NCI-H128 (cell line): ENCODE results near the gene COX5A.
"Not testable (repeated sequence)": the region's sequence is repeated elsewhere in the genome, so short reads cannot be mapped to it uniquely, and the experiment has no call there.

Experiments used
- DNase-seq: peaks from one replicate; lab custom pipeline; 2025; ENCODE audit not compliant: unreplicated experiment; lab: John Stamatoyannopoulos, UW

COX5A gene

GRCh38 chr15:74902295-74903075 is 35.4 kb downstream of the COX5A start:
- no peak for DNase-seq

- DNase-seq, result peak; percentile 3
Measured at GRCh38 chr15:74901612-74902063, 36.2 kb downstream of the COX5A start.

GRCh38 chr15:74897300-74897701 is 40.6 kb downstream of the COX5A start:
- no peak for DNase-seq

GRCh38 chr15:74896316-74896715 is 41.6 kb downstream of the COX5A start:
- no peak for DNase-seq

GRCh38 chr15:74895830-74896229 is 42.0 kb downstream of the COX5A start:
- no peak for DNase-seq

GRCh38 chr15:74894383-74894782 is 43.5 kb downstream of the COX5A start:
- DNase-seq, result not testable (repeated sequence)

GRCh38 chr15:74893627-74894026 is 44.2 kb downstream of the COX5A start:
- DNase-seq, result no peak

- no peak for DNase-seq
Measured at GRCh38 chr15:74892931-74893330, 44.9 kb downstream of the COX5A start.

GRCh38 chr15:74892313-74892712 is 45.6 kb downstream of the COX5A start:
- DNase-seq, result no peak

- DNase-seq, result no peak
Measured at GRCh38 chr15:74891469-74891868, 46.4 kb downstream of the COX5A start.

GRCh38 chr15:74890665-74890960 is 47.3 kb downstream of the COX5A start:
- no peak for DNase-seq

GRCh38 chr15:74889883-74890664 is 47.8 kb downstream of the COX5A start, which contains the start of gene MPI:
TSS of gene MPI (plus strand) at chr15:74890042. CDS start at chr15:74890074, 32 bp downstream.
- peak; percentile 59 for DNase-seq

- DNase-seq, result no peak
Measured at GRCh38 chr15:74889390-74889882, 48.4 kb downstream of the COX5A start.

GRCh38 chr15:74888716-74889115 is 49.2 kb downstream of the COX5A start:
- no peak for DNase-seq

GRCh38 chr15:74887537-74888193 is 50.2 kb downstream of the COX5A start:
- DNase-seq, result not testable (repeated sequence)

GRCh38 chr15:74885461-74885860 is 52.4 kb downstream of the COX5A start:
- no peak for DNase-seq

- DNase-seq, result no peak
Measured at GRCh38 chr15:74884428-74885223, 53.2 kb downstream of the COX5A start.

GRCh38 chr15:74882528-74882927 is 55.3 kb downstream of the COX5A start:
- no peak for DNase-seq

- DNase-seq, result no peak
Measured at GRCh38 chr15:74878273-74878672, 59.6 kb downstream of the COX5A start.

- DNase-seq, result no peak
Measured at GRCh38 chr15:74873756-74874424, 64.0 kb downstream of the COX5A start.
